ENCODE results near the gene TM4SF4. TPM values are rescaled to one million over a fixed set of nuclear protein-coding genes. Genes with fewer than 3 reads are reported as not detected.

The TM4SF4 gene
- total and polyA plus RNA-seq, 2 donors (not counting 1 experiment from before 2014, with no cell fraction given), result not detected

DNA sequence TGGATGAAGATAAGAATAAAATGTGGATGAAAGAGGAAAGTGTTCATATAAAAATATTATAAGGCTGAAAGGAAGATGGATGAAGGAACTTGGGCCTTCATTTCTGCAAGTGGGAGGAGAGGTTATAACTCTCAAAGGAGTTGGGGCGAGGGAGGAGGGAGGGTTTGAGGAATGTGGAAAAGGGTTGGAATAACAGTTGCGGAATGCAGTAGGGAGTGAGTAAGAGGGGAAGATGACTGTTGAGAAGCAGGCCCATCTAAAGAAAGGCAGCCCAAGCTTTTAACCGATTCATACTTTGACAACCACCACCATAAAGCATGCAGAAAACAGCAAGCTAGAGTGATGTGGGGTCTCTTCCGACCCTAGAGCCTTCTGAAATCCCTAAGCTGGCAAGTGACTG is 8.3 kb upstream of the TM4SF4 start:
- no peak for TF ChIP-seq EZH2 (IDR thresholded peaks at IDR 0.05; ENCODE audit: borderline replicate concordance, insufficient read depth, low read depth, low read length, poor library complexity, severe bottlenecking)
- TF ChIP-seq, protein P1, sequence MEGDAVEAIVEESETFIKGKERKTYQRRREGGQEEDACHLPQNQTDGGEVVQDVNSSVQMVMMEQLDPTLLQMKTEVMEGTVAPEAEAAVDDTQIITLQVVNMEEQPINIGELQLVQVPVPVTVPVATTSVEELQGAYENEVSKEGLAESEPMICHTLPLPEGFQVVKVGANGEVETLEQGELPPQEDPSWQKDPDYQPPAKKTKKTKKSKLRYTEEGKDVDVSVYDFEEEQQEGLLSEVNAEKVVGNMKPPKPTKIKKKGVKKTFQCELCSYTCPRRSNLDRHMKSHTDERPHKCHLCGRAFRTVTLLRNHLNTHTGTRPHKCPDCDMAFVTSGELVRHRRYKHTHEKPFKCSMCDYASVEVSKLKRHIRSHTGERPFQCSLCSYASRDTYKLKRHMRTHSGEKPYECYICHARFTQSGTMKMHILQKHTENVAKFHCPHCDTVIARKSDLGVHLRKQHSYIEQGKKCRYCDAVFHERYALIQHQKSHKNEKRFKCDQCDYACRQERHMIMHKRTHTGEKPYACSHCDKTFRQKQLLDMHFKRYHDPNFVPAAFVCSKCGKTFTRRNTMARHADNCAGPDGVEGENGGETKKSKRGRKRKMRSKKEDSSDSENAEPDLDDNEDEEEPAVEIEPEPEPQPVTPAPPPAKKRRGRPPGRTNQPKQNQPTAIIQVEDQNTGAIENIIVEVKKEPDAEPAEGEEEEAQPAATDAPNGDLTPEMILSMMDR (IDR thresholded peaks at IDR 0.05), result no peak
- Mint-ChIP-seq H3K4me1 (peaks cover 4% of the 10 kb centered on the region), H3K4me3 (no peak overlapping the region), H3K27me3 (no peaks in the 10 kb centered on the region), H3K27ac (no peak overlapping the region), H3K9me3 (ENCODE audit: insufficient read depth) (no peaks in the 10 kb centered on the region)
- no peaks in the 10 kb centered on the region for H3K9me3 ChIP-seq (ENCODE audit: control extremely low read depth in 1 of 3, control insufficient read depth in 2 of 3, insufficient read depth in 1 of 3, low read length in 2 of 3)
- no peak overlapping the region for H3K9ac ChIP-seq (ENCODE audit: low read length)
- intact Hi-C loops (cut with micrococcal nuclease), result no loop called here
- ChIA-PET POLR2A (no interaction called here), CTCF (interaction anchor here (0.7 kb wide), 1 partner anchor 10 kb away, joined by 3 read pairs; no protein-coding TSS in a partner anchor)
- H3K27me3 ChIP-seq (replicated peaks in 1 of 4; ENCODE audit: control extremely low read depth in 1 of 4, control insufficient read depth in 3 of 4, insufficient read depth in 4 of 4, low read length in 3 of 4), result no peaks in the 10 kb centered on the region
- no peaks in the 10 kb centered on the region for H3K4me1 ChIP-seq (ENCODE audit: control insufficient read depth in 2 of 2, insufficient read depth in 2 of 2, low read length in 2 of 2)
- H3K36me3 ChIP-seq (replicated peaks in 1 of 2; ENCODE audit: control extremely low read depth in 1 of 2, control insufficient read depth in 1 of 2, extremely low read depth in 1 of 2, insufficient read depth in 2 of 2, low read length in 1 of 2), result no peaks in the 10 kb centered on the region
- no peak overlapping the region for H3K4me3 ChIP-seq (ENCODE audit: control extremely low read depth in 1 of 5, extremely low read depth in 1 of 5, insufficient read depth in 1 of 5, low read depth in 2 of 5, low read length in 4 of 5)
- no peak overlapping the region for H2AFZ ChIP-seq (ENCODE audit: insufficient read depth, low read depth, low read length, poor library complexity, severe bottlenecking)
- H4K20me1 ChIP-seq (ENCODE audit: control insufficient read depth, insufficient read depth, low read length, poor library complexity, severe bottlenecking), result no peaks in the 10 kb centered on the region
- WGBS (ENCODE audit: insufficient coverage), result 92% methylated on average over 2 of the region's 4 CpGs
- no peak for DNase-seq
- H3K27ac ChIP-seq (ENCODE audit: low read length in 2 of 2), result no peak overlapping the region
- no peaks in the 10 kb centered on the region for H3K79me2 ChIP-seq (ENCODE audit: control insufficient read depth, insufficient read depth, low read length)
- ATAC-seq (ENCODE audit: low read depth), result no peak
- H3K4me2 ChIP-seq (replicated peaks; ENCODE audit: low read depth, low read length, poor library complexity, severe bottlenecking), result no peak overlapping the region

DNA sequence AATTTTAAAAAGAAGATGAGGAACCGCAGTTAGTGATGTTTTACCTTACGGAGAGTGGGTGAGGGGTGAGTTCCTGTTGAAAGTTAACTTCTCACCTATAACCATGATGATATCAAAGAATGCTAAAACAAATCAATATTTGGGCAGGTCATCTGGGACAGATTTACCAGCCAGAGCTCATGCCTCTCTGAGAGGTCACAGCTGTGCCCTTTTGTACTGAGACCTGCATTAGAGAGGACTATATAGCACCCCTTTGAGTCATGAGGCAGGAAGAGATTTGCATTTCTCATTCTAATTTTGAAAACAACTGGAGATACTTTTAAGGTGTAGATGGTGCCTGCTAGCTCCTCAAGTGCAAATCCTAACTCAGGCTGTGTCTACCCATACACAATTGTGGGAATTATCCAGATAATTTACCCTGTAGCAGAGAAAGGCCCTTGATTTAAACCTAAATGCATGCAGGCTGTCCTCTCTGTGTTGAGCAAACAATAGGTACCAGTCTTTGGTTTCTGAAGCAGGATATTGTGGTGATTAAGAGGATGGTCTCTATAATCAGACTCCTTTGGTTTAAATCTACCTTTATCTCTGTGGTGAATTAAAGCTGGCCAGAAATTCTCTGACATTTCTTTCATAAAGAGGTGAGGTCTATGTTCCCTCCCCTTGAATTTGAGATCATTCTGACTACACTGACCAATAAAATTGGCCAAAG is 5.8 kb upstream of the TM4SF4 start:
- no peak overlapping the region for H3K27ac ChIP-seq (ENCODE audit: low read length in 2 of 2)
- CTCF ChIA-PET, result no interaction called here

More for the DNA sequence above, 5.8 kb upstream of the TM4SF4 start:
- no peak for ATAC-seq (ENCODE audit: low read depth)
- Histone ChIP-seq H3K4me1 (ENCODE audit: control insufficient read depth in 2 of 2, insufficient read depth in 2 of 2, low read length in 2 of 2) (no peaks in the 10 kb centered on the region), H3K4me2 (replicated peaks; ENCODE audit: low read depth, low read length, poor library complexity, severe bottlenecking) (no peak overlapping the region), H2AFZ (ENCODE audit: insufficient read depth, low read depth, low read length, poor library complexity, severe bottlenecking) (no peak overlapping the region), H3K79me2 (ENCODE audit: control insufficient read depth, insufficient read depth, low read length) (no peaks in the 10 kb centered on the region), H3K9me3 (ENCODE audit: control extremely low read depth in 1 of 3, control insufficient read depth in 2 of 3, insufficient read depth in 1 of 3, low read length in 2 of 3) (no peaks in the 10 kb centered on the region), H3K9ac (ENCODE audit: low read length) (no peak overlapping the region), H3K36me3 (replicated peaks in 1 of 2; ENCODE audit: control extremely low read depth in 1 of 2, control insufficient read depth in 1 of 2, extremely low read depth in 1 of 2, insufficient read depth in 2 of 2, low read length in 1 of 2) (no peaks in the 10 kb centered on the region), H3K27me3 (replicated peaks in 1 of 4; ENCODE audit: control extremely low read depth in 1 of 4, control insufficient read depth in 3 of 4, insufficient read depth in 4 of 4, low read length in 3 of 4) (no peaks in the 10 kb centered on the region), H4K20me1 (ENCODE audit: control insufficient read depth, insufficient read depth, low read length, poor library complexity, severe bottlenecking) (no peaks in the 10 kb centered on the region), H3K4me3 (ENCODE audit: control extremely low read depth in 1 of 5, extremely low read depth in 1 of 5, insufficient read depth in 1 of 5, low read depth in 2 of 5, low read length in 4 of 5) (no peak overlapping the region)
- no peaks in the 10 kb centered on the region for H3K27me3 Mint-ChIP-seq
- H3K27ac Mint-ChIP-seq, result no peak overlapping the region
- POLR2A ChIA-PET, result no interaction called here
- intact Hi-C loops (cut with micrococcal nuclease), result no loop called here
- no peaks in the 10 kb centered on the region for H3K9me3 Mint-ChIP-seq (ENCODE audit: insufficient read depth)
- H3K4me1 Mint-ChIP-seq, result peaks cover 4% of the 10 kb centered on the region
- no CpG with 5 or more reads among the region's 2 CpGs for WGBS (ENCODE audit: insufficient coverage)
- no peak for DNase-seq
- no peak overlapping the region for H3K4me3 Mint-ChIP-seq
- TF ChIP-seq, protein P1 (IDR thresholded peaks at IDR 0.05), result no peak
- no peak for TF ChIP-seq EZH2 (IDR thresholded peaks at IDR 0.05; ENCODE audit: borderline replicate concordance, insufficient read depth, low read depth, low read length, poor library complexity, severe bottlenecking)

All from B cell (primary cell).